Stimulated activated naive CD8-positive, alpha-beta T cell treated with anti-CD3 and anti-CD28 coated beads, Interleukin-15, Interleukin-2, amounts not matched to agents 100 U/mL and 50 U/mL, for 24 hours (primary cell): ENCODE data around the gene PIM3.
"Not testable (repeated sequence)": the region's sequence is repeated elsewhere in the genome, so short reads cannot be mapped to it uniquely, and the experiment has no call there.

Experiments used
- ATAC-seq: fragments of 150-1000 bp; cut with Tn5 transposase; one replicate; pipeline ENCODE4 v1.10.0; 2021
- DNase-seq: peaks from one replicate; pipeline ENCODE4 v3.0.0; 2021

The PIM3 gene

GRCh38 chr22:49943405-49943765 is 17.2 kb upstream of the PIM3 start:
- DNase-seq (no peak), ATAC-seq (no peak)

- no peak for ATAC-seq
Observed at GRCh38 chr22:49943771-49944398, 16.7 kb upstream of the PIM3 start.

GRCh38 chr22:49944399-49944891 is 16.1 kb upstream of the PIM3 start:
- ATAC-seq, result no peak
- DNase-seq, result no peak

More at GRCh38 chr22:49943771-49944398, 16.7 kb upstream of the PIM3 start:
- DNase-seq, result no peak

- DNase-seq, result peak; percentile 47
- not testable (repeated sequence) for ATAC-seq
Observed at GRCh38 chr22:49945042-49945794, 15.4 kb upstream of the PIM3 start.

GRCh38 chr22:49946612-49947295 is 13.8 kb upstream of the PIM3 start:
- ATAC-seq (no peak), DNase-seq (no peak)

GRCh38 chr22:49947296-49947622 is 13.3 kb upstream of the PIM3 start:
- ATAC-seq (no peak), DNase-seq (no peak)

GRCh38 chr22:49948116-49948957 is 12.2 kb upstream of the PIM3 start:
- ATAC-seq, result no peak

GRCh38 chr22:49948958-49949913 is 11.3 kb upstream of the PIM3 start:
- ATAC-seq (no peak), DNase-seq (no peak)

More at GRCh38 chr22:49948116-49948957, 12.2 kb upstream of the PIM3 start:
- DNase-seq, result no peak

- DNase-seq (no peak), ATAC-seq (no peak)
Observed at GRCh38 chr22:49949914-49950292, 10.7 kb upstream of the PIM3 start.

- ATAC-seq (no peak), DNase-seq (no peak)
Observed at GRCh38 chr22:49950396-49950994, 10.1 kb upstream of the PIM3 start.

- DNase-seq (no peak), ATAC-seq (no peak)
Observed at GRCh38 chr22:49951000-49951677, 9.4 kb upstream of the PIM3 start.

GRCh38 chr22:49951678-49951985 is 8.9 kb upstream of the PIM3 start:
- ATAC-seq, result no peak
- DNase-seq, result no peak

- DNase-seq (no peak), ATAC-seq (no peak)
Observed at GRCh38 chr22:49951986-49952896, 8.3 kb upstream of the PIM3 start.

GRCh38 chr22:49953027-49953679 is 7.4 kb upstream of the PIM3 start:
- ATAC-seq (no peak), DNase-seq (no peak)

GRCh38 chr22:49953680-49954344 is 6.8 kb upstream of the PIM3 start:
- ATAC-seq (no peak), DNase-seq (no peak)

GRCh38 chr22:49954354-49954753 is 6.2 kb upstream of the PIM3 start:
- DNase-seq, result no peak
- no peak for ATAC-seq

- ATAC-seq, result no peak
- DNase-seq, result no peak
Observed at GRCh38 chr22:49954991-49955580, 5.5 kb upstream of the PIM3 start.
